ENCODE results near the gene REM1. TPM values are rescaled to one million over a fixed set of nuclear protein-coding genes. Genes with fewer than 3 reads are reported as not detected.

The REM1 gene
- total RNA-seq, 1 experiment from 2014 or later: not detected

GRCh38 chr20:31473331-31474096, 1.6 kb upstream of the REM1 start:
- DNase-seq (ENCODE audit: low read depth, low spot score) (no peak), ATAC-seq (no peak)
- TF ChIP-seq EZH2phosphoT487 (IDR thresholded peaks at IDR 0.05; ENCODE audit: borderline replicate concordance) (no peak), ZFX (IDR thresholded peaks at IDR 0.05) (no peak), ZBTB33 (IDR thresholded peaks at IDR 0.05; ENCODE audit: extremely low read depth, insufficient replicate concordance, low read length) (no peak), CTCF (IDR thresholded peaks at IDR 0.05 in 2 of 3, conservative IDR thresholded peaks at IDR 0.05 in 1 of 3; ENCODE audit: borderline replicate concordance in 1 of 3, insufficient read depth in 1 of 3, low read depth in 2 of 3, low read length in 2 of 3) (no peak), REST (IDR thresholded peaks at IDR 0.05; ENCODE audit: low read depth) (no peak), ZNF274 (IDR thresholded peaks at IDR 0.05; ENCODE audit: low read depth, low read length) (no peak)
- H3K9me2 ChIP-seq (ENCODE audit: insufficient read depth): no peaks in the 10 kb centered on the region
- no peak overlapping the region for H3K4me2 ChIP-seq (ENCODE audit: low read length)
- no peaks in the 10 kb centered on the region for H3K36me3 ChIP-seq (ENCODE audit: control insufficient read depth in 1 of 2, insufficient read depth in 2 of 2, low read length in 2 of 2)
- H3K27me3 ChIP-seq (ENCODE audit: insufficient read depth, low read length): no peaks in the 10 kb centered on the region
- H2AFZ ChIP-seq (ENCODE audit: low read depth, low read length, poor library complexity, severe bottlenecking): no peak overlapping the region
- H3K4me1 ChIP-seq (ENCODE audit: control insufficient read depth in 1 of 2, insufficient read depth in 2 of 2, low read length in 2 of 2): no peaks in the 10 kb centered on the region
- H3K4me3 ChIP-seq (replicated peaks in 1 of 2; ENCODE audit: low read depth in 1 of 2, low read length in 2 of 2): no peak overlapping the region
- no peak overlapping the region for H3K27ac ChIP-seq (ENCODE audit: low read depth, low read length)
- BruUV-seq (replicated peaks): no TSS peak
- RAD21 ChIA-PET (ENCODE audit: low non-redundant PET in 1 of 2, low total read pairs in 2 of 2, uncharacterized antibody in 2 of 2, unreplicated experiment in 2 of 2): no interaction called here
- H3K79me2 ChIP-seq (ENCODE audit: insufficient read depth, low read length): no peaks in the 10 kb centered on the region
- no peaks in the 10 kb centered on the region for H3K9me3 ChIP-seq (ENCODE audit: control insufficient read depth in 1 of 2, insufficient read depth in 1 of 2, low read depth in 1 of 2, low read length in 2 of 2)
- intact Hi-C loops (cut with micrococcal nuclease): no loop called here
- no peaks in the 10 kb centered on the region for H4K20me1 ChIP-seq (ENCODE audit: insufficient read depth)
- POLR2A ChIA-PET: no interaction called here
- CTCF ChIA-PET: no interaction called here
- H3K9ac ChIP-seq (ENCODE audit: low read length): no peak overlapping the region
